GM12878 (cell line): ENCODE results near the gene POLR2I.

Experiments used
- CEBPB ChIP-seq, 2 experiments: fragments of 150-350 bp in 1 of 2; IDR thresholded peaks; 2 replicates each; pipeline ENCODE4 v1.6.1; 2012 to 2014; ENCODE audit warnings: low read depth in 2 of 2, low read length in 2 of 2, borderline replicate concordance in 1 of 2, inconsistent platforms in 1 of 2
- SP1 ChIP-seq: IDR thresholded peaks from one replicate; pipeline ENCODE4 v1.6.1; 2011; ENCODE audit warnings: low read depth, low read length
- TAF1 ChIP-seq: IDR thresholded peaks from 2 replicates; pipeline ENCODE4 v1.6.1; 2011; ENCODE audit warnings: mild to moderate bottlenecking, low read depth, low read length, borderline replicate concordance
- TF ChIP-seq, protein P1 (sequence below): IDR thresholded peaks from 2 replicates; pipeline ENCODE4 v1.6.1; 2011; ENCODE audit warnings: low read depth, mild to moderate bottlenecking, low read length, moderate library complexity, borderline replicate concordance; ENCODE audit errors: extremely low read depth

DNA sequence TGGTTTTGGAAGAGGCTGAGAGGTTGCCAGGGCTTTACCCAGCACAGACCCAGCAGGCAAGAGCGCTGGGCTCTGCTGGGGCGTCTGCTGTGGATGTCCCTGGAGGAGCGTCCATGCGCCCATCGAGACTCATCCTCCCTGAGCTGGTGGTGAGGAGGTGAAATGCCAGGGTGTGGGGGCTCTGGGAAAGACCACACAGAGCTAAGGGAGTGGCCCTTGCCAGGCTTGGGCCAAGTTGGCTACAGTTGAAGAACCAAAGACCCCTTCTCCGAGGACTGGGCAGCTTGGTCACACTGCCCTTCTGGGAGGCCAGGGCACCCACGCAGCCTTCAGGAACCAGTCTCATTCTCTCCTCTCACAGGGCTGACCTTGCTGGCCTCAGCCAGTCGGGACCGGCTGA is 28.3 kb downstream of the POLR2I start:
- TF ChIP-seq CEBPB (IDR thresholded peaks at IDR 0.05; ENCODE audit: borderline replicate concordance in 1 of 2, low read depth in 2 of 2, low read length in 2 of 2) (no peak), TAF1 (no peak), SP1 (no peak)
- TF ChIP-seq, protein P1, sequence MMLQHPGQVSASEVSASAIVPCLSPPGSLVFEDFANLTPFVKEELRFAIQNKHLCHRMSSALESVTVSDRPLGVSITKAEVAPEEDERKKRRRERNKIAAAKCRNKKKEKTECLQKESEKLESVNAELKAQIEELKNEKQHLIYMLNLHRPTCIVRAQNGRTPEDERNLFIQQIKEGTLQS = no peak
